Activated CD4-positive, alpha-beta T cell treated with anti-CD3 and anti-CD28 coated beads for 4 hours (primary cell): Measurements from ENCODE around the gene HES2.
"Not testable (repeated sequence)": the region's sequence is repeated elsewhere in the genome, so short reads cannot be mapped to it uniquely, and the experiment has no call there.

ENCODE experiments used
- DNase-seq, 2 donors: peaks; one replicate each; pipeline ENCODE4 v3.0.0-alpha.2; 2020

The HES2 gene

GRCh38 chr1:6416295-6416656, 3.4 kb downstream of the HES2 start:
- no peak for DNase-seq

GRCh38 chr1:6414881-6415626, 4.7 kb downstream of the HES2 start:
- no peak for DNase-seq

DNA sequence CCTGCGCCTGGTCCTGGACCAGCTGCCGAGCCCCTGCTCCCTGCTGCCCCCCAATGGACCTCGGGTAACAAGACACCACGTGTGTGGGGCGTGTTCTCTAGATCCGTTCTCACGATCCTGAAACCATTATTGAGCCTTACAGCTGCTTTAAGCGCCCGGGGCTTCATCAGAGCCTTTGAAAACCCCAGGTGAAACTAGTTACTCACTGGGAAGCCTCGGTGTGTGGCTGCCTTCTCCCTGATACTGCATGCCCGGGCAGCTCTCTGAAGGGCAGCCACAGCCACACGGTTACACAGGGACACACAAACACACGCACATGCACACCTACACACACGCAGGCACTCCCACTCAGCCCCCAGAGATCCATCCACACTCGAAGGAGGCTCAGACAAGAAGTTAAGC, 5.3 kb downstream of the HES2 start:
- peak; percentile 38 to 44 for DNase-seq

DNA sequence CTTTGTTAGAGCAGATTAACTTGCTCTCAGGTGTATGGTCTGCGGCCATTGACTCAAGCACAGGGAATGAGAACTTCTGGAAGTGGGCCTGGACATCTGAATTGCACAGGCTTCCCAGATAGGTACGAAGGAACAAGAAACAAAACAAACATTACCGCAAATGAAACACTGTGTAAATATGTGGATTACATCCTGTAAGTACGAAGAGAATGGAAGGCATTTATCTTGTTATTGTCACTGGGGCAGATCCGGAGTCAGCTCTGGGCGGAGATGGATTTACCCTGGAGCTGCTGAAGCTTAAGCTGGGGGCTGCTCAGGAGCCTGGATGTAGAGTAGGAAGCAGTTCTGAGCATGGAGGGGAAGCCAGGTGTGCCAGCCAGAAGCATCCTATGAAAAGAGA, 6.8 kb downstream of the HES2 start:
- DNase-seq = no peak

- DNase-seq = no peak
Measured at GRCh38 chr1:6410248-6410893, 9.3 kb downstream of the HES2 start.

DNA sequence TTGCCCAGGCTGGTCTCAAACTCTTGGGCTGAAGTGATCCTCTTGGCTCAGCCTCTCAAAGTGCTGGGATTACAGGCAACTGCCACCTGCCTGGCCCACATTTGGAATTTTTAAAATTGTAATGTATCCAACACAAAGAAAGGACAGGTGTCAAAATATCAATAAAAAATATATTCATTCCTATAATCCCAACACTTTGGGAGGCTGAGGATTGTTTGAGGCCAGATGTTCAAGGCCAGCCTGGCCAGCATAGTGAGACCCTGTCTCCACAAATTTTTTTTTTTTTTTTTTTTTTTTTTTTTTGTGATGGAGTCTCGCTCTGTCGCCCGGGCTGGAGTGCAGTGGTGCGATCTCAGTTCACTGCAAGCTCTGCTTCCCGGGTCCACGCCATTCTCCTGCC, 10.0 kb downstream of the HES2 start:
- no peak for DNase-seq

DNA sequence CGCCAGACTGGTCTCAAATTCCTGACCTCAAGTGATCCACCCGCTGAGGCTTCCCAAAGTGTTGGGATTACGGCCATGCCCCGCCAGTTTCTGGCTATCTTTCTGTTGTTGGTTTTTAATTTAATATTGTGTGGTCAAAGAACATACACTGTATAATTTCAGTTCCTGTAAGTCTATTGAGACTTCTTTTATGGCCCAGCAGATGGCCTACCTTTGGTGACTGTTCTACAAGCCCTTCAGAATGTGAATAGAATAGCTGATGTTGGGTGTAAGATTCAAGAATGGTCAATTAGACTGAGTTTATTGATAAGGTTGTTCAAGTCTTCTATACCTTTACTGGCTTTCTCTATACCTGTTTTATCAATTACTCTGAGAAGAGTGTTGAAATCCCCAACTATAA, 10.7 kb downstream of the HES2 start:
- DNase-seq = no peak

GRCh38 chr1:6408023-6408422, 11.7 kb downstream of the HES2 start:
- DNase-seq = no peak

- DNase-seq = no peak
Measured at GRCh38 chr1:6401673-6402072, 18.0 kb downstream of the HES2 start.

GRCh38 chr1:6399294-6399693, 20.4 kb downstream of the HES2 start:
- no peak for DNase-seq

DNA sequence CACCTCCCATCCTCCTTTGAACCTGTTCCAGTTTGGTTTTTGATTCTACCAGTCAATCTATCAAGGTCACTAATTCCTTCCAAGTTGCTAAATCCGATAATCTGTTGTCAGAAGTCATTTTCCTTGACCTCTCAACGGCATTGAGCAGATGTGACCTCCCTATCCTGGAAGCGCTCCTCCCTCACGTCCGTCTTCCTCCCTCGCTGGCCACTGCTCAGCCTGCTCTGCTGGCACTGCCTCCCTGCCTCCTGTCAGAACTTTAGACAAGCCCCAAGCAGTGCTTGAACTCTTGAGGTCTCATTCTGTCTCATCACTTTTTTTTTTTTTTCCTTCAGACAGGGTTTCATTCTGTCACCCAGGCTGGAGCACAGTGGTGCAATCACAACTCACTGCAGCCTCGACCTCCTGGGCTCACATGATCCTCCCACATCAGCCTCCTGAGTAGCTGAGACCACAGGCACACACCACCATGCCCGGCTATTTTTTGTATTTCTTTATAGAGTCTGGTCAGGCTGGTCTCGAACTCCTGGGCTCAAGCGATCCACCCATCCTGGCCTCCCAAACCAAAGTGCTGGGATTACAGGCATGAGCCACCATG, 21.8 kb downstream of the HES2 start:
- DNase-seq = no peak

- no peak for DNase-seq
Measured at GRCh38 chr1:6396998-6397397, 22.7 kb downstream of the HES2 start.

- DNase-seq = not testable (repeated sequence)
Measured at GRCh38 chr1:6395781-6396244, 23.9 kb downstream of the HES2 start.

GRCh38 chr1:6395130-6395529, 24.6 kb downstream of the HES2 start:
- DNase-seq = not testable (repeated sequence)

- DNase-seq = peak; percentile 91 to 93
Measured at GRCh38 chr1:6393400-6394187, 26.1 kb downstream of the HES2 start, which contains the start of gene ACOT7. ACOT7 (minus strand) TSS chr1:6393767; CDS start chr1:6393399, 368 bp downstream.

DNA sequence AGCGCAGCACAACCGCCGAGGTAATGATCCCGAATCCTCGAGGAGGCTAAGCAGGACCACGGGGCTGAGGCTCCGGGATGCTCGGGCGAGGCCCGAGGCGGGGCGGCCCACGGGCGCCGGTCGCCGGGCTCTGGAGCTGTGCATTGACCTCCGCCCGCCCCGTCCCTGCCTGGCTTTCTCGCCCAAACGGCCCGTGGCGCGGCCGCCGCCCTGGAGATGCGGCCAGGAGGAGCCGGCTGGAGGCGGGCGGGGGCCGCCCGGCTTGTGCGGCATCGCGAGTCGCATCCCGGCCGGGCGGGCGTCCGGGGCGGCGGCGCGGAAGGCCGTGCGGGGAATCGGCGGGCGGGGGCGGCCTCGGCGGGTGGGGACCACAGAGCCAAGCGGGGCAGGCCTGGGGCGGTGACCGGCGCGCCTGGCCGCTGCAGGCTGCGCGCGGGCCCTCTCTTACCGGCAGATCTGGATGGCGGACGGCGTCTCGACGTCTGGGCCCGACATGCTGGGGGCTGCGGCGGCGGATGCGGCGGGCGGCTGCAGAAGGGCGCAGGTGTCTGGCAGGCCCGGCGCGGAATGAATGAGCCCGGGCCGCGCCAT, 26.8 kb downstream of the HES2 start:
- DNase-seq = no peak

- no peak for DNase-seq
Measured at GRCh38 chr1:6391951-6392808, 27.5 kb downstream of the HES2 start.

- no peak for DNase-seq
Measured at GRCh38 chr1:6389971-6390370, 29.7 kb downstream of the HES2 start.

DNA sequence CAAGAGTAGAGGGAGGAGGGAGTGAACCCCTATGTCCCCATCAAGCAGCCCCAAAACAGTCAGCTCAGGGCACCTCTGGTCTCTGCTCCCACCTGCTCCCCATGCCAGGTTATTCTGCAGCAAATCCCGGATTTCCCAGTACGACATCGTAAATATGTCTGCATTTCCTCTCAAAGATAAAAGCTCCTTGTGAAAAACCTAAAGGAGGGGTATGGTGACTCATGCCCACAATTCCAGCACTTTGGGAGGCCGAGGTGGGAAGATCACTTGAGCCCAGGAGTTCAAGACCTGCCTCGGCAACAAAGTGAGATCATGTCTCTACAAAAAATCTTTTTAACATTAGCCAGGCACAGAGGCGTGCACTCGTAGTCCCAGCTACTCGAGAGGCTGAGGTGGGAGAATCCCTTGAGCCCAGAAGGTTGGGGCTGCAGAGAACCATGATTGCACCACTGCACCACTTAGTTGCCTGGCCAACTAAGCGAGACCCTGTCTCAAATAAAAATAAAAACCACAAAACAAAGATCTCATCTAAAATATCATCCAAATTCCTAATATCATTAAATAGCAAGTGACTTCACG, 33.3 kb downstream of the HES2 start:
- no peak for DNase-seq

DNA sequence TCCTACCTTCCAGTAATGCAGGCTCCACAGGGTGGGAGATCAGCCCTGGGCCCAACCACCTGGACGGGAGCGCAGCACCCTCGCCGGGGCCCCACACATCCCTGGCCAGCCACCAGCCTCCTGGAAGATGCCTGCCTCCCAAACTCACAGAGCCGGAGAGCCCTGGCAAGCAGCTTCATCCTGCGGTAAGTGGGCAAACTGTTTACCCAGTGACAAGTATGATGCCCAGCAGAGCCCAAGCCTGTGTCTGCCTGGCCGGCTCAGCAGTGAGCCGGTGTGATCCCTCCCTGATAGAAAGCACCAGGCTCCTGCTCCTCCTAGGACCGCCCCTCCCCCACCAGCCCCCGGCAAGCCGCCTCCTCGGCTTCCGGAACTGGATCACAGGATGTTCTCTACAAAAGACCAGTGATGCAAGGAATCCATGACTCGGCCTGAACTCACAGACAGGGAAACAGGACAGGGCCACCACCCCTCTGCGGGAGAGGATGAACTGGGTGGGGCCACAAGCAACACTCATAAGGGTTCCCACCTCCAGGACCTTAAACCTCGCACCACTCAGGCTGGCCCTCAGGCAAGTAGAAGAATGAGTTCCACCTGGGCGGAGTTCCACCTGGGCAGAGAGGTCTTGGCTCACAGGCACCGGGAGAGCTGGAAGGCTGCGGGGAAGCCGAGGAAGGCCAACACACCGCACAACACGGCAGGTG, 34.1 kb downstream of the HES2 start:
- DNase-seq = no peak

GRCh38 chr1:6384962-6385361, 34.8 kb downstream of the HES2 start:
- DNase-seq = no peak
